HG03064 (cell line): ENCODE data around the gene HOXB6.

Experiments used
- ATAC-seq: cut with Tn5 transposase; IDR thresholded peaks from one replicate; pipeline ENCODE4 v1.9.1; 2021; ENCODE audit warnings: low read depth; ENCODE audit not compliant: unreplicated experiment

The HOXB6 gene

DNA sequence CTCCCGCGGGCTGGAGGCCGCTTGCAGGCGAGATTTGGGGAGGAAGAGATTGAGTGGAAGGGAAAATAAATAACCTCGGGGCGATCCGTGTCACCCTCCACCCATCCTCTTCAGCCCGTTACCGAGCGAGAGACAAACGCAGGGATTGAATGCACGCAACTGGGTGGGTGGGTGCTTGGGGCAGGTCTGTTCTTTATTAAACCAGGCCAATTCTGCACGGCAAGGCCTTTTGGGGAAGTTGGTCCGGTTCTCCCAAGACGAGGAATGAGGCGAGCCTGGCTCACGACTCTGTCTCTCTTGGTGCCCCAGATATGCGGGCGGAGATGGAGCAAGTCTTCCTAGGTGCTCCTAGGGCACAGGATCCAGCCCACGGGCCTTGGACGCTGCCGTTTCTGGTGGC, 6.4 kb upstream of the HOXB6 start:
- ATAC-seq: no peak

DNA sequence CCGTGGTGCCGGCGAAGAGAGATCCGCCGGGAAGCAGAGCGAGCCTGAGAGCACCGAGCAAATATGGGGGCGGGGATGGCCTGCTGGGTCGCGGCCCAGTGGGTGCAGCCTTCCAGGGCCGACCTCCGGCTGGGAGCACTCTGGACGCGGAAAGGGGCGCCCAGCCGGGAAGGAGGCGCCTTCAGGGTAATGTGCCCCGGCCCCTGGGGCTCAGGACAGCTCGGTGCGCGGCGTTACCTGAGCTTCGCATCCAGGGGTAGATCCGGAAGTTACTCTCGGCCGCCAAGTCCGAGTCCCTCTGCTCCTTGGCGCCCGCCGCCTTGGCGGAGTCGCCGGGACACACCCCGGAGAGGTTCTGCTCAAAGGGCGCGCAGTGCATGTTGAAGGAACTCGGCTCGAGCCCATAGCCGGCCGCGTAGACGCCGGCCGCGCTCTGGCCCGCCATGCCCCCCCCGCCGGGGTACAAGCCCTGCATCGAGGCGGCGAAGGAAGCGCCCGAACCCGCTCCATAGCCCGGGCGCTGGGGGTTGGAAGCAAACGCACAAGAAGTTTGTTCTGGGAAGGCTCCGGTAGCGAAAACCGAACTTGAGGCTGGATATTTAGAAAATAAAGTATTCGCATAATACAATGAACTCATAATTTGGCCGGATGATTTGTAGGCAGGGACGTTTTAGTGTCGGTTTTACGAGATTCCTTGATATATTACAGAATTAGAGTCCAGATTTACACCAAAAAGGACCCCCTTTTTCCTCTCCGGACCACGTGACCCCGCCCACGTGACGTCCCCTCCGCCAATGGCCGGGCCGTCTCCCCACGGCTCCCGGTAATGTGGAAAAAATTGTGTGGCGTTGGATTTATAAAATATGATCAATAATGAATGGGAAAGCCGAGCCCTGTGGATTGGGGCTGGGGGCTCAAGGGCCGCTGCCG, 5.8 kb upstream of the HOXB6 start, which contains the start of gene HOXB7:
HOXB7 (minus strand) TSS at position 736 of the 930 bp plus-strand sequence; CDS start at position 637, 99 bp downstream.
- no peak for ATAC-seq

DNA sequence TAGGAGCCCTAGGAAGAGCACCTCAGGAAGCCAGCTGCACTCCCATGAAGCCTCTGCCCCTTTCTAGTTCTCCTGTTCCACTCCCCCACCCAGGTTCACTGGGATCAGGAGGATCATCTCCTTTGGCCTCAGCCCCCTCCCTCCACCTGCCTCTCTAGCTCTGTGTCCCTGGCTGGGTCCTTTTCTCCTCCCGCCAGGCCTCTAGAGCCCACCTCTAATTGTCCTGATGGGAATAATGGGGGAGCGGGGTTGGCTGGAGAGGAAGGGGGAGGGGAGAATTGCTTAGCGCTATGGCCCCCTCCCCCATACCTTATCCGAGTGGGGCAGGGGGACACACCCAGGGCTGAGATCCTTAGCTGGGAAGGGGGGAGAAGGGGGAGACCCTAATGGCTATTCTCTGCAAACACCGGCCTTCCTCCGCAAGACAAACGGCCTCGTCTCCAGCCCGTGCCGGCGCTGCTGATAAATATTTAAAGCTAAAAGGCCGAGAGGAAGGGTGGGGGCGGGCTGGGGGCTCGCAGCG, 5.0 kb upstream of the HOXB6 start:
- ATAC-seq: no peak

GRCh38 chr17:48609033-48609432, 4.2 kb upstream of the HOXB6 start:
- ATAC-seq: no peak

GRCh38 chr17:48608494-48608834, 3.7 kb upstream of the HOXB6 start:
- no peak for ATAC-seq

DNA sequence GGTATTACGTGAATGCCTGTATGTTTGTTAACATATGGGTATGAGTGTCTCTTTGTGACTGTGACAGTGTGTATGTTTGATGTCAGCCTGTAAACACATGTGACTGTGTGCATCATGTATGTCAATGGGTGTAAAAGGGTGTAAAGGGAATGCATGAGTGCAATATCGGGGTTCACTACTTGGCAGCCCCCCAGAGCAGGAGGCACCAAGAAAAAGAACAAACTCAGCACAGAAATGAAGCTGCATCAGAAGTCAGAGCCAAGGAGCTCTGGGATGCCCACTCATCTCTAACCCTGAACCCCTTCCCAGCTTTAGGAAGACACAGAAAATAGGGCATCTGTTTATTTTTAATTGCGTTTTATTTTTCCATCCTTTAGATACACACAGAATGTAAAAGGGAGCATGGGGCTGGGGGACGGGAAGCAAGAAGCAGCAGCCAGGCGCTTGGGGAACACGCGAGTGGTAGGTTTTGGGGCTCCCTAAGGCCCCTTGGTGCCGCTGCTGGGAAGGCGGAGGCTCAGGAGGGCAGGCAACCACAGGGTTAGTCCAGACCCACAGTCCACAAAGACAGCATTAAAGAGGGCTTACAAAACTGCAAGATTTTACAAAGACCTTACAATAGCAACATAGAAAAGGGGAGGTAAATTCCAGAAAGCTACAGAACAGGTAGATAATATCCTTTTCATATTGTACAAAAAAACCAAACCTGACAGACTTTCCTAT, 2.3 kb upstream of the HOXB6 start:
- ATAC-seq: no peak

- ATAC-seq: no peak
These were observed 1.5 kb upstream of the HOXB6 start for GRCh38 chr17:48605991-48606891.

- ATAC-seq: no peak
These were observed 678 bp upstream of the HOXB6 start for GRCh38 chr17:48605409-48605919.

DNA sequence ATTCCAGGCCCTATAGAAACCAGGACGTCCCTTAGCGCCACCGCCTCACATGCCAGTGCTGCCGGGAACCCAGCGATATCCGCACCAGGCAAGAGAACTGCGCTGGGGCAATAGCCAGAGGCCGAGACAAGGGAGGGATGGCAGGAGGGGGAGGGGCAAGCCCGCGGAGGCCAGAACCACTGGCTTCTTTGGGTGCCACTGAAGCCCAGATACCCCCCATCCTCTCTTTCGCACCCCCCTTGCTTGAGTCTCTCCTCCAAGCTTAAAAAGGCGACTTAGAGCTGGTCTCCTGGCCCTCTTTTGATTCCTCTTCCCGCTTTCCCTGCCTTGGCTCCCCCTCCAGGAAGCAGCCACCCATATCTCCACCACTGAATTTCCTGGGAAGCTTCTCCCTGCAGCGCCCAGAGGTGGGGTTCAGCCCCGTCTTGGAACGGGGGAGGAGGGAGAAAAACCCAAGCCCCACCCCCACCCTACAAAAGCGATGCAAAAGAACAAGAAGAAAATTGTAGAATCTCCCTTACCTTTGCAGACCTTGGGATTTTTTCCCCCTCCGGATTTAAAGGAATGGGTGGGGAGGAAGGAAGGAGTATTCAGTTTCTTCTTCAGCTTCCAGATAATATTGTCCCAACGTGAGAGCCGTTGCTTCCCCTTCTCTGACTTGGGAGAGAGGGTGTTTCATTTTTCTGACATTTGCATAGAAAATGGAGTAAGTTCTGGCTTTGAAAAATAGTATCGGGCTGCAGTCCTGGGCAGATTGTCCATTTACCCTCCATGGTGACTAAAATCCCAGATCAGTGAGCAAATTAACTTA, 622 bp downstream of the HOXB6 start:
- ATAC-seq: no peak

GRCh38 chr17:48601539-48602425, 3.0 kb downstream of the HOXB6 start:
- no peak for ATAC-seq

- no peak for ATAC-seq
These were observed 3.6 kb downstream of the HOXB6 start for GRCh38 chr17:48601207-48601538.

DNA sequence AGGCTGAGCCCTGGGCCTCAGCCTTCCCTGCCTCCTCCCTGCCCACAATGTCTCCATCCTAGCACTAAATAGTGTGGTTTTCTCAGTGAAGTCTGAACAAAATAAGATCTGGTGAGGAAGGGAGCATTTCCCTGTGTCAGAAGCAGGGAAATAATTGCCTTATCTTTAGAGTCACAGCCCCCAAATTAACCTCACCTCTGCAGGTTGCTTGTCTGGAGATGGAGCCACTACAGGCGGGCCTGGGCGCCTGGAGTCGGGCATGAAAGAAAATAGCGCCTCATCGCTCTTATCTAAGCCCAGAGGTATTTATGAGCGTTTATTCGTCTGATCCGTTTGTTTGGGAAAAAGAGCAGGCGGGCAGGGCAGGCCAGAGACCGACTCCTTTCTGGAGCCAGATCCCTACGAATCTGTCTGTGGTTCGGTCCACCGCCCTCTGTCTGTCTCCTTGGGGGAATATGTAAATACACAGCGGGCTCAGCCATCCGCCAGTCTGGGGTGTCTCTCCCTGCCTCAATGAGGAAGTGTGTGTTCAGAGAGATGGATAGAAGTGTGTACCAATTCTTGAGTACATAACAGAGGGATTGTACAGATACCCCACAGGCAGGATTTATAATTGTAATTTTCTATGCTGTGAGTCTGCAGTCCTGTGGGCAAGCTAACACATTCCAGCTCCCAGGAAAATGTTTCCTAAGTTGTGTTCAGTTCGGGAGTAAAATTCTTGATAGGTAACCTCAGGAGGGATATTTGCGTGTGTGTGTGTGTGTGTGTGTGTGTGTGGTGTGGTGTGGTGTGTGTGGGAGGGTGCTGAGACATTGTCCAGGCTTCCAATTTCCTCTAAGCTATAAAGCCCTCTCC, 4.3 kb downstream of the HOXB6 start:
- no peak for ATAC-seq

- ATAC-seq: no peak
These were observed 5.4 kb downstream of the HOXB6 start for GRCh38 chr17:48599354-48599753.

DNA sequence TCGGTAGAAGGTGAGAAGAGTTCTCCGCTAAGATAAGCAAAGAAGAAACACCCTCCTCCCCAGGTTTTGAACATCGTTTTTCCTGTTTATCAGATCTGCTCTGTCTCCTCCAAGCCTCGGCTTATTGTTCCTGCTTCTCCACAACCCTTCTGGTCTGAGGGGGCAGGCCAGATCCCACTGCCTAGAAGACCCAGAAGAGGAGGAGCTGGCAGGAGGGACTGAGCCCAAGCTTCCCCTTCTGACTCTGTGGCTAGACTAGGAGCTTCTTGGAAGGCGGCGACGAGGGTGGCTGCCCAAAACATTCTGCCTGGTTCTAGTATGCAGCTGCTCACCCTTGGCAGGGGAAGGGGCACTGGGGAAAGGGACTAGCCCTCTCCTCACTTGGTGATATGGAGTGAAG, 6.0 kb downstream of the HOXB6 start:
- ATAC-seq: no peak

GRCh38 chr17:48597778-48598631, 6.8 kb downstream of the HOXB6 start:
- ATAC-seq: no peak

- ATAC-seq: no peak
These were observed 7.3 kb downstream of the HOXB6 start for GRCh38 chr17:48597528-48597777.
